Activated CD8-positive, alpha-beta memory T cell treated with anti-CD3 and anti-CD28 coated beads for 36 hours (primary cell): ENCODE measurements around the gene DHX34. TPM values are rescaled to one million over a fixed set of nuclear protein-coding genes. Genes with fewer than 3 reads are reported as not detected.
"Not testable (repeated sequence)": the region's sequence is repeated elsewhere in the genome, so short reads cannot be mapped to it uniquely, and the experiment has no call there.

Source experiments
- CTCF ChIA-PET: fragments of 350-600 bp; sonication (Branson Sonifier 250); formaldehyde crosslinking; loops from one replicate; lab custom pipeline; 2021; ENCODE audit warnings: antibody characterized with exemption; lab: Charles Lee
- POLR2A ChIA-PET: fragments of 350-600 bp; sonication (Branson Sonifier 250); formaldehyde crosslinking; loops from one replicate; lab custom pipeline; 2021; ENCODE audit warnings: antibody characterized with exemption; lab: Charles Lee
- total RNA-seq, 2 experiments: library from RNA; stranded (reverse); gene quantifications; one replicate each; pipeline ENCODE4 v1.2.3, GENCODE V29; 2021

The DHX34 gene
- total RNA-seq, 2 experiments from 2014 or later: 22.3 to 23.3 TPM

GRCh38 chr19:47406711-47407416, 57.7 kb downstream of the DHX34 start:
- ChIA-PET CTCF (no interaction called here), POLR2A (no interaction called here)

DNA sequence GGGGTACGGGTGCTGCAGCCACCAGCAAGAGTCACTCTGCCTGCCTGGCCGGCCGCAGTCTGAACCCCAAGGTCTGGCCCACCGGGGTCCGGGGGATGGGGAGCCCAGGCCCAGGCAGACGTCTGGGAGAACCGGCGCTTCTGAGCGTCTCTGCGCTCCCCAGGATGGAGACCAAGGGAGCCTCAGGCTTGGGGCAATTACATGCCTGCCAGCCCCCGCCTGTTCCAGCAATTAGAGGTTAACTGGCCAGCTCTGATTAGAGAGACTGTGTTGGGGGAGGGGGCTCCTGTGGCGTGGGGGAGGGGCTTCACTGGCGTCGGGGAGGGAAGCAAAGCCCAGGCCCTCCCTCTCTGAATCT, 58.3 kb downstream of the DHX34 start:
- ChIA-PET POLR2A (no interaction called here), CTCF (no interaction called here)

DNA sequence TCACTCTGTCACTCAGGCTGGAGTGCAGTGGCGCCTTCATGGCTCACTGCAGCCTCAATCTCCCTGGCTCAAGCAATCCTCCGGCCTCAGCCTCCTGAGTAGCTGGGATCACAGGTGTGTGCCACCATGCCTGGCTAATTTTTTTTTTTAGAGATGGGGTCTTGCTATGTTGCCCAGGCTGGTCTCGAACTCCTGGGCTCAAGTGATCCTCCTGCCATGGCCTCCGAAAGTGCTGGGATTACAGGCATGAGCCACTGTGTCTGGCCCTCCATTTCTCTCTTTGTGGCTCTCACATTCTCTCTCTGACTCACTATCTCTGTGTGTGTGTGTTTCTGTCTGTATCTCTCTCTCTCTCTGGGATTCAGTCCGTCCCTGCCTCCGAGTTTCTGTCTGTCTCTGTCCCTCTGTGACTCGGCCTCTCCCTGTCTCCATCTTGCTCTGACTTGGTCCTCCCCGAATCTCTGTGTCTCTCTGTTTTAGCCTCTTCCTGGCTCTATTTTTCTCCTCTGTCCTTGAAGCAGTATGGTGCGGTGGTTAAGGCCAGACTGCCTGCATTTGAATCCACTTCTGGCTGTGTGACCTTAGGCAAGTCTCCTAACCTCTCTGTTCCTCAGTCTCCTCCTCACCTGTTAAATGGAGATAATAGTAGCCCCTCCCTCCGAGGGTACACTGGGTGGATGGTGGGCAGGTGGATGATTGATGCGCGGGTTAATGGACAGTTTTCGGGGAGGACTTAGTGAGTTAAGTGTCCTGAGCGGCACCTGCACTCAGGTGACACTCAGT, 59.2 kb downstream of the DHX34 start:
- ChIA-PET POLR2A (no interaction called here), CTCF (no interaction called here)

DNA sequence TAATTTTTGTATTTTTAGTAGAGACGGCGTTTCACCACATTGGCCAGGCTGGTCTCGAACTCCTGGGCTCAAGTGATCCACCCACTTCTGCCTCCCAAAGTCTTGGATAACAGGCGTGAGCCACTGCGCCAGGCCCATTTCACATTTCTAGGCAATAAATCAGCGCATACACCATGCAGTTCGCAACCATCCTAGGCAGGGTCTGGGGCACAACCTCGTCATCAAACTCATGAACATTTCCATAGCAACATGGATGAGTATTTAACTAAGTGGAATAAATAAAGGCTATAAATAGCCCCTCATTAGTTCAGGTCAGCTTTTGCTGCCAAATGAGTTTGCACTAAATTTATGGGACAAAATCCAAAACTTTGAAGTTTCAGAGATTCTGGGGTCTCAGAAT, 62.0 kb downstream of the DHX34 start:
- POLR2A ChIA-PET: no interaction called here
- CTCF ChIA-PET: interaction anchor here (0.7 kb wide), 1 partner anchor 1350 kb away, joined by 3 read pairs; no protein-coding TSS in a partner anchor

- CTCF ChIA-PET: interaction anchor here (0.7 kb wide), 1 partner anchor 1350 kb away, joined by 3 read pairs; no protein-coding TSS in a partner anchor
- POLR2A ChIA-PET: not testable (repeated sequence)
These were observed 62.6 kb downstream of the DHX34 start for GRCh38 chr19:47411696-47412095.

- POLR2A ChIA-PET: no interaction called here
- CTCF ChIA-PET: no interaction called here
These were observed 64.8 kb downstream of the DHX34 start for GRCh38 chr19:47413941-47414340.

- POLR2A ChIA-PET: no interaction called here
- CTCF ChIA-PET: interaction anchor here (1.0 kb wide), 1 partner anchor 22 kb away, joined by 3 read pairs; no protein-coding TSS in a partner anchor
These were observed 65.4 kb downstream of the DHX34 start for GRCh38 chr19:47414469-47414868.

- POLR2A ChIA-PET: no interaction called here
- CTCF ChIA-PET: interaction anchor here (0.6 kb wide), 1 partner anchor 88 kb away, joined by 3 read pairs; no protein-coding TSS in a partner anchor
These were observed 67.0 kb downstream of the DHX34 start for GRCh38 chr19:47415953-47416642.

DNA sequence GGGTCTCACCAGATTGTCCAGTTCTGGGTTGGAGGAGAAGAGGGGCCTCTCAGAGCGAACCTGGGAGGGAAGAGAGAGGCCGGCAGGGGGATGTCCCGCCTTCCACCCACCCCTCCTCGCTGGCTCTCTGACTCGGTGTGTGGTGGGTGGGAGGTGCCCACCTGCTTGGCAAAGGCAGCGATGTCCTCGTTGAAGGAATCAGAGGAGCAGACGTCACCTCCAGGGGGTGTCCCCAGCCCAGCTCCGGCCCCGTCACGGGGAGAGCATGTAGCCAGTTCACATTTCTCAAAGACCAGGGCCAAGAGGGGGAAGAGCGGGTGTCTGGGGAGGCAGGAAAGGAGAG, 67.5 kb downstream of the DHX34 start:
- CTCF ChIA-PET: interaction anchor here (0.6 kb wide), 1 partner anchor 11 kb away, joined by 3 read pairs; no protein-coding TSS in a partner anchor
- POLR2A ChIA-PET: no interaction called here

- ChIA-PET CTCF (interaction anchor here (0.6 kb wide), 1 partner anchor 12 kb away, joined by 3 read pairs; no protein-coding TSS in a partner anchor), POLR2A (no interaction called here)
These were observed 68.1 kb downstream of the DHX34 start for GRCh38 chr19:47417107-47417745.

GRCh38 chr19:47417746-47418691, 68.9 kb downstream of the DHX34 start:
- CTCF ChIA-PET: no interaction called here
- POLR2A ChIA-PET: no interaction called here

GRCh38 chr19:47418692-47419029, 69.5 kb downstream of the DHX34 start:
- ChIA-PET CTCF (no interaction called here), POLR2A (no interaction called here)

GRCh38 chr19:47419030-47419783, 70.1 kb downstream of the DHX34 start, which contains the start of gene MEIS3:
Gene MEIS3, minus strand, starts transcription at chr19:47419527. Its CDS starts 446 bp downstream, at chr19:47419081.
- POLR2A ChIA-PET: no interaction called here
- CTCF ChIA-PET: no interaction called here

DNA sequence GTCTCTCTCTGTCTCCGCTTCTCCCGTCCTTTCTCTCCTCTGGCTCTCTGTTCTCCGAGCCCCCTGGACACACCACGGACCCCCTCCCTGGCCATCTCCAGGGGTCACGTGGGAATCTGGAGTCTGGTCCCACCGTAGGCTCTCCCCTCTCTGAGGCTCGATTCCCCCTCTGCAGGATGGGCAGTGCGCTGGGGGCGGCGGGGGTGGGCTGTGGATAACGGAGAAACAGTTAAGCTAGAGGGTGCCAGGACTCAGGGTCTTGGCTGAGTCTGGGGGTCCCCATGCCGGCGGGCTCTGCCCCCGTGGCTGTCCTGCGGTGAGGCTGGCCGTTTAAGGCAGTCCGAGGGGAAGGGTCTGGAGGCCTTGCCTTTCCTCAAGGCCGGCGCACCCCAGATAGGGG, 70.7 kb downstream of the DHX34 start:
- ChIA-PET POLR2A (no interaction called here), CTCF (interaction anchor here (1.1 kb wide), 1 partner anchor 17 kb away, joined by 3 read pairs; no protein-coding TSS in a partner anchor)

GRCh38 chr19:47421244-47421786, 72.2 kb downstream of the DHX34 start:
- POLR2A ChIA-PET: no interaction called here
- CTCF ChIA-PET: no interaction called here

GRCh38 chr19:47421844-47422395, 72.8 kb downstream of the DHX34 start:
- POLR2A ChIA-PET: no interaction called here
- CTCF ChIA-PET: no interaction called here

DNA sequence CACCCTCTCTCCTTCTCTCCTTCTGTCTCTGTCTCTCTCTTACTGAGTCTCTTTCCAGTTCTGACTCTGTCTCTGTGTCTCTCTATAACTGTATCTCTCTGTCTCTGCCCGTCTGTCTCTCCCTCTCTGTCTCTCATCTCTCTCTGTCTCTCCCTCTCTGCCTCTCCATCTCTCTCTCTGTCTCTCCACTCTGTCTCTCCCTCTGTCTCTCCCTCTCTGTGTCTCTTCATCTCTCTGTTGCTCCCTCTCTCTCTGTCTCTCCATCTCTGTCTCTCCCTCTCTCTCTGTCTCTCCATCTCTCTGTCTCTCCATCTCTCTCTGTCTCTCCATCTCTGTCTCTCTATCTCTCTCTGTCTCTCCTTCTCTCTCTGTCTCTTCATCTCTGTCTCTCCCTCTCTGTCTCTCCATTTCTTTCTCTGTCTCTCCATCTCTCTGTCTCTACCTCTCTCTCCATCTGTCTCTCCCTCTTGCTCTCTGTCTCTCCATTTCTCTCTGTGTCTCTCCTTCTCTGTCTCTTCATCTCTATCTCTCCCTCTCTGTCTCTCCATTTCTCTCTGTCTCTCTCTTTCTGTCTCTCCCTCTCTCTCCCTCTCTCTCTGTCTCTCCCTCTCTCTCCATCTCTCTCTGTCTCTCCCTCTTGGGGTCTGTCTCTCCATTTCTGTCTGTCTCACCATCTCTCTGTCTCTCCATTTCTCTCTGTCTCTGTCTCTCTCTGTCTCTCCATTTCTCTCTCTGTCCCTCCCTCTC, 73.5 kb downstream of the DHX34 start:
- POLR2A ChIA-PET: no interaction called here
- CTCF ChIA-PET: no interaction called here
